Body of pancreas (tissue), 4 donors: ENCODE results near the gene TMEM185A.

Experiments
- CTCF ChIP-seq, 7 experiments: fragments of 450-650 bp in 4 of 7; fragments of 200-600 bp in 3 of 7; sonication (generic) in 3 of 7; IDR thresholded peaks; one replicate each; pipeline ENCODE4 v1.5.1; 2016 to 2019; ENCODE audit warnings: antibody characterized with exemption in 7 of 7
- POLR2A ChIP-seq, 3 donors: fragments of 450-650 bp; IDR thresholded peaks; one replicate each; pipeline ENCODE4 v1.6.1; 2016; ENCODE audit warnings: antibody characterized with exemption in 3 of 3, mild to moderate bottlenecking in 2 of 3

- no peak for TF ChIP-seq POLR2A (IDR thresholded peaks at IDR 0.05)
- no peak for TF ChIP-seq CTCF (IDR thresholded peaks at IDR 0.05)
Observed at GRCh38 chrX:149633511-149633910, 1.9 kb upstream of the TMEM185A start.
